Measurements from ENCODE around the gene CECR2.

Gene CECR2

DNA sequence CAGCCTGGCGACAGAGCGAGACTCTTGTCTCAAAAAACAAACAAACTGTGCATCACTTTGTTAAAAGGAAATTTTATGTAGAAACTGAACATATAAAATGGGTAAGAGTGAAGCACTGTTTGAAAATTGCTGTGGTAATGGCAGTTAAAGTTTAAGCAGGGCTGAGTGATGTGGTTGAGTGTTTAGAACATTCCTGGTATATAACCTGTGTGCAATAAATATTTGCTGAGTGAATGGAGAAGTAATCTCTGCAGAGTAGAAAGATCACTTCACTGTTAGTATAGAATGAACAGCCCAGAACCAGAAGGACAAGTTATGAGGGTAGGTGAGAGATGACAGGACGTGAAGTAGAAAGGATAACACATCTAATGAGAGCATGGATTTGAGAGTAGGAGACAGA lies 27.3 kb downstream of the CECR2 start:
- H3K9me3 ChIP-seq (ENCODE audit: control insufficient read depth, low read length) = no peaks in the 10 kb centered on the region
- H3K4me1 ChIP-seq (ENCODE audit: control insufficient read depth, insufficient read depth, low read length, poor library complexity, severe bottlenecking) = no peaks in the 10 kb centered on the region
- H3K27ac ChIP-seq (ENCODE audit: insufficient read depth, low read length, poor library complexity, severe bottlenecking) = no peak overlapping the region
- DNase-seq = no peak
- H3K27me3 ChIP-seq (replicated peaks; ENCODE audit: control insufficient read depth, insufficient read depth, low read length, poor library complexity, severe bottlenecking) = peaks cover 2% of the 10 kb centered on the region
- H3K36me3 ChIP-seq (ENCODE audit: control insufficient read depth, insufficient read depth, low read length) = no peaks in the 10 kb centered on the region
- H3K4me3 ChIP-seq (ENCODE audit: insufficient read depth, low read depth, low read length, poor library complexity, severe bottlenecking) = no peak overlapping the region

DNA sequence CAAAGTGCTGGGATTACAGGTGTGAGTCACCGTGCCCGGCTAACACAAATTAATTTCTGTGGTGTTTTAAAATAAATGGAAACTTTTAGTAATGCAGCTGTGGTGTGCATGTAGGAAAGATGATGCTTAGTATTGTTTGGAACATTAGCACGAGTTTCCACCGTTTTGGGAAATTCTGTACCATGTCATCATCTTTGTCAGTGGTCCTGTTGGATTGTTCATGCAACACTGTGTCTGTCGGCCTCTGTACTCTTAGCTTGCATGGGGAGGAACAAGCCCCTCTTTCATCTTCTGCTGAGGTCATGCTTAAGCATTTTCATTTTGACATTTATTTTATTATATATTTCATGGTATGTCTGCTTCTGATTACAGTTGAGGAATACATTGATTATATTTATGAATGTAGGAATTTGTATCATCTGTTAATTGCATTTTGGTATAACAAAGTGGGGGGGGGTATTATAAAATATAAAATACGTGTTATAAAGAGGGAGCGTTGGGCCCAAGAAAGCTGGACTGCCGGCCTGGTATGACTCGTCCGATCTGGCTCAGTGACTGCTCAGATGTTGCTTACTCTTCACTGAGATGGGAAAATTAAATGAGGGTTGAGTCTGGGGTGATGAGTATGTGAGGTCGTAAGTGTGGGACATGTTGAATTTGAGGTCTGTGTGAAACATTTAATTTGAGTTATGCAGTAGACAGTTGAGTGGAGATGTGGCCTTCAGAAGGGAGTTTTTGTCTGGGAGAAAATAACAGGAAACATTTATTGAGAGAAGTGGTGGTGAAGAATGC lies 28.7 kb downstream of the CECR2 start:
- Histone ChIP-seq H3K4me1 (ENCODE audit: control insufficient read depth, insufficient read depth, low read length, poor library complexity, severe bottlenecking) (no peaks in the 10 kb centered on the region), H3K36me3 (ENCODE audit: control insufficient read depth, insufficient read depth, low read length) (no peaks in the 10 kb centered on the region), H3K27ac (ENCODE audit: insufficient read depth, low read length, poor library complexity, severe bottlenecking) (no peak overlapping the region), H3K27me3 (replicated peaks; ENCODE audit: control insufficient read depth, insufficient read depth, low read length, poor library complexity, severe bottlenecking) (no peaks in the 10 kb centered on the region), H3K4me3 (ENCODE audit: insufficient read depth, low read depth, low read length, poor library complexity, severe bottlenecking) (no peak overlapping the region), H3K9me3 (ENCODE audit: control insufficient read depth, low read length) (no peaks in the 10 kb centered on the region)
- no peak for DNase-seq

DNA sequence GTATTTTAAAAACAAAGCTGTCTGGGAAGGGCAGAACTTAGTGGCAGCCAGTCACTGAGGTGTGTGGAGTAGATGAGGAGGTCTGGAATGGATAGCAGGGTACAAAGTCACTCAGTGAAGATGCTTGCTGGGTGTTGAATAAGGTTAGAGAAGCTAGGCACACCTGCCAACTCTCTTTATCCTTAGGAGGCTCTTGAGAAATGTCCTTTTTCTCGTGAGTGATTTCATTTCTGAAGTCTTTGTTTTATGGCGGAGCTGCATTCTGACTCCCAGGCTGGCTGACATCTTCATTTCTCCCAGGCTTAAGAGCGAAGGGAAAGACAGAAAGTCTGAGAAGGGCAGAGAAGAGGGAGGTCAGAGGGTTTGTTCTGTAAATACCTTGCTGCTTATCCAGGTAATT lies 31.0 kb downstream of the CECR2 start:
- Histone ChIP-seq H3K4me1 (ENCODE audit: control insufficient read depth, insufficient read depth, low read length, poor library complexity, severe bottlenecking) (no peaks in the 10 kb centered on the region), H3K36me3 (ENCODE audit: control insufficient read depth, insufficient read depth, low read length) (no peaks in the 10 kb centered on the region), H3K4me3 (ENCODE audit: insufficient read depth, low read depth, low read length, poor library complexity, severe bottlenecking) (no peak overlapping the region), H3K27me3 (replicated peaks; ENCODE audit: control insufficient read depth, insufficient read depth, low read length, poor library complexity, severe bottlenecking) (no peaks in the 10 kb centered on the region), H3K9me3 (ENCODE audit: control insufficient read depth, low read length) (no peaks in the 10 kb centered on the region), H3K27ac (ENCODE audit: insufficient read depth, low read length, poor library complexity, severe bottlenecking) (no peak overlapping the region)
- DNase-seq = no peak

DNA sequence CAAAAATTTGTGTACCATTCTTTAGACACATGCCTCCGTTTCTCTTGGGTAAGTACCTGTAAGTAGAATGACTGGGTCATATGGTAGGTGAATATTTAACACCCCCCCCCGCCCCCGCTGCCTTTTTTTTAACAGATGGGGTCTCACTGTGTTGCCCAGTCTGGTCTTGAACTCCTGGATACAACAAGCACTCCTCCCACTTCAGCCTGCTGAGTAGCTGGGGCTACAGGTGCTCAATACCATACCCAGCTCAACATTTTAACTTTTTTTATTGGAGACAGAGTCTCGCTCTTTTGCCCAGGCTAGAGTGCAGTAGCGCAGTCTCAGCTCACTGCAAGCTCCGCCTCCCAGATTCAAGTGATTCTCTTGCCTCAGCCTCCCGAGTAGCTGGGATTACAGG lies 32.5 kb downstream of the CECR2 start:
- no peak overlapping the region for H3K4me3 ChIP-seq (ENCODE audit: insufficient read depth, low read depth, low read length, poor library complexity, severe bottlenecking)
- no peak for DNase-seq
- no peaks in the 10 kb centered on the region for H3K4me1 ChIP-seq (ENCODE audit: control insufficient read depth, insufficient read depth, low read length, poor library complexity, severe bottlenecking)
- H3K9me3 ChIP-seq (ENCODE audit: control insufficient read depth, low read length) = no peaks in the 10 kb centered on the region
- no peak overlapping the region for H3K27ac ChIP-seq (ENCODE audit: insufficient read depth, low read length, poor library complexity, severe bottlenecking)
- no peaks in the 10 kb centered on the region for H3K27me3 ChIP-seq (replicated peaks; ENCODE audit: control insufficient read depth, insufficient read depth, low read length, poor library complexity, severe bottlenecking)
- H3K36me3 ChIP-seq (ENCODE audit: control insufficient read depth, insufficient read depth, low read length) = no peaks in the 10 kb centered on the region

DNA sequence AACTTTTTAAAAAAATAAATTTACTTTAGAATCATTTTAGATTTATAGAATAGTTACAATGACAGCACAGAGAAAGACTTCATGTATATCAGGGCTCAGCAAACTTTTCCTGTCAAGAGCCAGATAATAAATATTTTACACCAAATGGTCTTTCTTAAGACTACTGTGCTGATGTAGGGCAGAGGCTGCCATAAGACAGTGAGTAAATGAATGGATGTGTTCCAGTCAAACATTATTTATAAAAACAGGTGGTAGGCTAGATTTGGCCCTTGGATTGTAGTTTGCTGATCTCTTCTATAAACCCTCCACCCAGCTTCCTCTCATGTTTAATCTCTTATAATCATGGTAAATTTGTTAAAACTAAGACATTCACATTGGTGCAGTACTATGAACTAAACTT lies 33.0 kb downstream of the CECR2 start:
- no peak for DNase-seq

DNA sequence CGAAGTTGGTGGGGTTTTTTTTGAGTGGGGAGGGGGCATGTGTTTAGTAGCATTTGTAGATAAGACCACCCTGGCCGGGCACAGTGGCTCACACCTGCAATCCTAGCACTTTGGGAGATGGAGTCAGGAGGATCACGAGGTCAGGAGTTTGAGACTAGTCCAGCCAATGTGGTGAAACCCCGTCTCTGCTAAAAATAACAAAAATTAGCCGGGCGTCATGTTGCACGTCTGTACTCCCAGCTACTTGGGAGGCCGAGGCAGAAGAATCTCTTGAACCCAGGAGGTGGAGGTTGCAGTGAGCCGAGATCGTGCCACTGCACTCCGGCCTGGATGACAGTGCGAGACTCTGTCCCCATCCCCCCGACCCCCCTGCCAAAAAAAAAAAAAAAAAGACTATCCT lies 34.6 kb downstream of the CECR2 start:
- Histone ChIP-seq H3K27ac (ENCODE audit: insufficient read depth, low read length, poor library complexity, severe bottlenecking) (no peak overlapping the region), H3K36me3 (ENCODE audit: control insufficient read depth, insufficient read depth, low read length) (no peaks in the 10 kb centered on the region), H3K4me3 (ENCODE audit: insufficient read depth, low read depth, low read length, poor library complexity, severe bottlenecking) (no peak overlapping the region), H3K27me3 (replicated peaks; ENCODE audit: control insufficient read depth, insufficient read depth, low read length, poor library complexity, severe bottlenecking) (no peaks in the 10 kb centered on the region), H3K4me1 (ENCODE audit: control insufficient read depth, insufficient read depth, low read length, poor library complexity, severe bottlenecking) (no peaks in the 10 kb centered on the region), H3K9me3 (ENCODE audit: control insufficient read depth, low read length) (no peaks in the 10 kb centered on the region)
- DNase-seq = no peak

More for the DNA sequence above, 33.0 kb downstream of the CECR2 start:
- Histone ChIP-seq H3K4me3 (ENCODE audit: insufficient read depth, low read depth, low read length, poor library complexity, severe bottlenecking) (no peak overlapping the region), H3K9me3 (ENCODE audit: control insufficient read depth, low read length) (no peaks in the 10 kb centered on the region), H3K4me1 (ENCODE audit: control insufficient read depth, insufficient read depth, low read length, poor library complexity, severe bottlenecking) (no peaks in the 10 kb centered on the region), H3K27ac (ENCODE audit: insufficient read depth, low read length, poor library complexity, severe bottlenecking) (no peak overlapping the region), H3K36me3 (ENCODE audit: control insufficient read depth, insufficient read depth, low read length) (no peaks in the 10 kb centered on the region), H3K27me3 (replicated peaks; ENCODE audit: control insufficient read depth, insufficient read depth, low read length, poor library complexity, severe bottlenecking) (no peaks in the 10 kb centered on the region)

DNA sequence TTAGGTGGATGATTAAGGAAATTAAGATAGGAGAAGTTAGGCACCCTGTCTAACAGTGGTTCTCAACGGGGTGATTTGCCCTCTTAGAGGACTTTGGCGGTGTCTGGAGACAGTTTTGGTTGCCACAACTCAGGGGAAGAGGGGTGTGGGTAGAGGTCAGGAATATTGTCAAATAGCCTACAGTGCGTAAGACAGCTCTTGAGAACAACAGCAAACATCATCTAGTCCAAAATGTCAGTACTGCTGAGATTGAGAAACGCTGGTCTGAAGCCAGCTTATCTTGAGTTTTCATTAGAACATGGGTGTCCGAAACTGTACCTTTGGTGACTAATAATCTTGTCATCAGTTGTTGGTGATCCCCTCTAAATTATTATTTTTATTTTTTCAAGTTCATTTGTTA lies 38.4 kb downstream of the CECR2 start:
- H3K9me3 ChIP-seq (ENCODE audit: control insufficient read depth, low read length) = no peaks in the 10 kb centered on the region
- H3K4me1 ChIP-seq (ENCODE audit: control insufficient read depth, insufficient read depth, low read length, poor library complexity, severe bottlenecking) = no peaks in the 10 kb centered on the region
- no peaks in the 10 kb centered on the region for H3K36me3 ChIP-seq (ENCODE audit: control insufficient read depth, insufficient read depth, low read length)
- no peak overlapping the region for H3K27ac ChIP-seq (ENCODE audit: insufficient read depth, low read length, poor library complexity, severe bottlenecking)
- DNase-seq = no peak
- H3K27me3 ChIP-seq (replicated peaks; ENCODE audit: control insufficient read depth, insufficient read depth, low read length, poor library complexity, severe bottlenecking) = no peaks in the 10 kb centered on the region
- H3K4me3 ChIP-seq (ENCODE audit: insufficient read depth, low read depth, low read length, poor library complexity, severe bottlenecking) = no peak overlapping the region

DNA sequence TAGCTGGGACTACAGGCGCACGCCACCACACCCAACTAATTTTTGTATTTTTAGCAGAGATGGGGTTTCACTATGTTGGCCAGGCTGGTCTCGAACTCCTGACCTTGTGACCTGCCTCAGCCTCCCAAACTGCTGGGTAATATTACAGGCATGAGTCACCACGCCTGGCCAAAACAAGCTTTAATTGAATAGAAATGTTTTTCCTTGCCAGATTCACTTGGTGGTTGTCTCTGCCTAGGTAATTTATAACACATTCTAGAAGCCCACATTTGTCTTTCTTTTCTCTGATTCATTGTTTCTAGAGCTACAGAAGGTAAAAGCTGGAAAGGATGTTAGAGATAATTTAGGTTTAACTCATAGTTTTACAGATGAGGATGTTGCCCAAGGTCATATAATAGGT lies 41.3 kb downstream of the CECR2 start:
- H3K36me3 ChIP-seq (ENCODE audit: control insufficient read depth, insufficient read depth, low read length) = no peaks in the 10 kb centered on the region
- no peak overlapping the region for H3K4me3 ChIP-seq (ENCODE audit: insufficient read depth, low read depth, low read length, poor library complexity, severe bottlenecking)
- no peak overlapping the region for H3K27ac ChIP-seq (ENCODE audit: insufficient read depth, low read length, poor library complexity, severe bottlenecking)
- H3K27me3 ChIP-seq (replicated peaks; ENCODE audit: control insufficient read depth, insufficient read depth, low read length, poor library complexity, severe bottlenecking) = no peaks in the 10 kb centered on the region
- no peak for DNase-seq
- no peaks in the 10 kb centered on the region for H3K4me1 ChIP-seq (ENCODE audit: control insufficient read depth, insufficient read depth, low read length, poor library complexity, severe bottlenecking)
- H3K9me3 ChIP-seq (ENCODE audit: control insufficient read depth, low read length) = no peaks in the 10 kb centered on the region

DNA sequence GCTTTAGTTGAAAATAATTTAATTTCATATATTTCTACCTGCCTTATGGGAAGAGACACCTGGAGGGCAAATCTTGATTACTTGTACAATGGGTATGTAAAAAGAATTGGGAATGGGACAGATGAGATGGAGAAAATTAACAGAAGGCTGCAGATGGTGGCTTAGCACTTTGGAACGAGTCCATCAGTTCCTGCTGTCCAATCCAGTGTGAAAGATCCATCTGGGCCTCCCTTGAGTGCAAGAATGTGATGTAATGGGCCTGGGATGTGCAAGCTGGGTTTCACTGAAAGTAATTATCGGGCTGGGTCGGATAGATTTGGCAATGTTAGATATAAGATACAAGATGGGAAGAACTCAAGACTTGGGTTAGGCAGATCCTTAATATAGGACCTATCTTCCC lies 42.0 kb downstream of the CECR2 start:
- no peaks in the 10 kb centered on the region for H3K4me1 ChIP-seq (ENCODE audit: control insufficient read depth, insufficient read depth, low read length, poor library complexity, severe bottlenecking)
- no peaks in the 10 kb centered on the region for H3K9me3 ChIP-seq (ENCODE audit: control insufficient read depth, low read length)
- no peaks in the 10 kb centered on the region for H3K27me3 ChIP-seq (replicated peaks; ENCODE audit: control insufficient read depth, insufficient read depth, low read length, poor library complexity, severe bottlenecking)
- H3K27ac ChIP-seq (ENCODE audit: insufficient read depth, low read length, poor library complexity, severe bottlenecking) = no peak overlapping the region
- no peaks in the 10 kb centered on the region for H3K36me3 ChIP-seq (ENCODE audit: control insufficient read depth, insufficient read depth, low read length)
- no peak overlapping the region for H3K4me3 ChIP-seq (ENCODE audit: insufficient read depth, low read depth, low read length, poor library complexity, severe bottlenecking)
- DNase-seq = no peak

DNA sequence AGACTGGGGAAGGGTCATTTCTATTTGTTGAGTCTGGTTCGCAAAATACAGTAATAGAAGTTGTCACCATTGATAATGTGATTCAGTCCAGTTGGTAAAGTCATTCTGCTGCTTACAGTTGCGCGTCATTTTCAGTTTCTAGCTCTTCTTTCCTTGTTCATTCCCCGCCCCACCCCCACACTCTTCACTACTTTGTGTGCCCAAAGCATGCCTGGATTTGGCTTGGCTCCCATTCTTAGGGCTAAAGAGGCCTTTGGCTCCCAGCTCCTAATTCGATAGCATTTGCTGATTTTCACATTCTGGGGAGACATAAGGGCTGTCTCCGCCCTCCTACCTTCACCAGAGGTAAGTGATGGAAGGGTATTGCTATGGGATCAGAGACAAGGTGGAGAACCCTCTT lies 43.0 kb downstream of the CECR2 start:
- no peaks in the 10 kb centered on the region for H3K4me1 ChIP-seq (ENCODE audit: control insufficient read depth, insufficient read depth, low read length, poor library complexity, severe bottlenecking)
- H3K27me3 ChIP-seq (replicated peaks; ENCODE audit: control insufficient read depth, insufficient read depth, low read length, poor library complexity, severe bottlenecking) = no peaks in the 10 kb centered on the region
- no peaks in the 10 kb centered on the region for H3K36me3 ChIP-seq (ENCODE audit: control insufficient read depth, insufficient read depth, low read length)
- no peak overlapping the region for H3K27ac ChIP-seq (ENCODE audit: insufficient read depth, low read length, poor library complexity, severe bottlenecking)
- no peak for DNase-seq
- H3K4me3 ChIP-seq (ENCODE audit: insufficient read depth, low read depth, low read length, poor library complexity, severe bottlenecking) = no peak overlapping the region
- H3K9me3 ChIP-seq (ENCODE audit: control insufficient read depth, low read length) = no peaks in the 10 kb centered on the region
